22Rv1 (cell line): ENCODE data around the gene DCP1B.

Experiments used
- H3K27ac ChIP-seq: fragments of 450-650 bp; 2 replicates; pipeline ENCODE4 v1.5.1; 2017
- ZFX ChIP-seq: fragments of 450-650 bp; IDR thresholded peaks from 2 replicates; pipeline ENCODE4 v1.6.1; 2017; ENCODE audit warnings: antibody characterized with exemption, borderline replicate concordance
- TF ChIP-seq, protein P1 (sequence below): fragments of 450-650 bp; IDR thresholded peaks from 2 replicates; pipeline ENCODE4 v1.5.1; 2017; ENCODE audit warnings: mild to moderate bottlenecking

Gene DCP1B

DNA sequence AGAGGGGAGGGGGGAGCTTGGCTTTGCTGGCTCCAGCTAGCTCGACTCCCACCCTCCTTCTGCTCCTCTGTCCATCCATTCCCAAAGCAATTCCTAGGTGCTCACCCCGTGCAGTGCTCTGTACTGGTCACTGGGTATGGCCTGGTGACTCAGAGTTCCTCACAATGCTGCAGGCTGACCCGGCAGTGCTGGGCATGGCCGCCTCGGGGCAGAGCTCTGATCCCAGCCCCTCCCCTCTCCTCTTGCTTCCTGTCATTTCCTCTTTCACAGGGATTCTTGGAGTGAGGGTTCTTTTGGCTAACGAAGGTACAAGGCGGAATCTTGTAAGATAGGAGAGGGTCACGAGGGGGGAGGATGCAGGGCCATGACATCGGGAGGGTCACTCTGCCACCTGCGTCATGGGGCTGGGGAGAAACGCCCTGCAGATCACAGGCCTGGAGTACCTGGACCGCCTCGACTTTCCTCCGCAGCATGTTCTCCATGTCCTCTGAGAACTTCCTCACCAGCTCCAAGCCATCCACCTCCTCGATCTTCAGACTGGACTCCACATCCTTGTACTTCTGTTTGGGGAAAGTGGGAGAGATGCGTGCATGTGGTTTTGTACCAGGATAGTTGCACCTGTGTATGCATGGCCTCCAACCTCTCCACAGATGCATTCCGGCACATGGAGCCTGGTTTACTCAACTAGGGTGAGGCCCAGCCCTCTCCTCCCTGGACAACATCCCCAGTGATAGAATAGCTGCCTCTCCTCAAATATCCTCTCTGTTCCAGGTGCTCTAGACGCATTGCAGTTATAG lies 91.5 kb downstream of the DCP1B start:
- no peak for TF ChIP-seq ZFX
- TF ChIP-seq, protein P1, sequence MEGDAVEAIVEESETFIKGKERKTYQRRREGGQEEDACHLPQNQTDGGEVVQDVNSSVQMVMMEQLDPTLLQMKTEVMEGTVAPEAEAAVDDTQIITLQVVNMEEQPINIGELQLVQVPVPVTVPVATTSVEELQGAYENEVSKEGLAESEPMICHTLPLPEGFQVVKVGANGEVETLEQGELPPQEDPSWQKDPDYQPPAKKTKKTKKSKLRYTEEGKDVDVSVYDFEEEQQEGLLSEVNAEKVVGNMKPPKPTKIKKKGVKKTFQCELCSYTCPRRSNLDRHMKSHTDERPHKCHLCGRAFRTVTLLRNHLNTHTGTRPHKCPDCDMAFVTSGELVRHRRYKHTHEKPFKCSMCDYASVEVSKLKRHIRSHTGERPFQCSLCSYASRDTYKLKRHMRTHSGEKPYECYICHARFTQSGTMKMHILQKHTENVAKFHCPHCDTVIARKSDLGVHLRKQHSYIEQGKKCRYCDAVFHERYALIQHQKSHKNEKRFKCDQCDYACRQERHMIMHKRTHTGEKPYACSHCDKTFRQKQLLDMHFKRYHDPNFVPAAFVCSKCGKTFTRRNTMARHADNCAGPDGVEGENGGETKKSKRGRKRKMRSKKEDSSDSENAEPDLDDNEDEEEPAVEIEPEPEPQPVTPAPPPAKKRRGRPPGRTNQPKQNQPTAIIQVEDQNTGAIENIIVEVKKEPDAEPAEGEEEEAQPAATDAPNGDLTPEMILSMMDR: no peak

DNA sequence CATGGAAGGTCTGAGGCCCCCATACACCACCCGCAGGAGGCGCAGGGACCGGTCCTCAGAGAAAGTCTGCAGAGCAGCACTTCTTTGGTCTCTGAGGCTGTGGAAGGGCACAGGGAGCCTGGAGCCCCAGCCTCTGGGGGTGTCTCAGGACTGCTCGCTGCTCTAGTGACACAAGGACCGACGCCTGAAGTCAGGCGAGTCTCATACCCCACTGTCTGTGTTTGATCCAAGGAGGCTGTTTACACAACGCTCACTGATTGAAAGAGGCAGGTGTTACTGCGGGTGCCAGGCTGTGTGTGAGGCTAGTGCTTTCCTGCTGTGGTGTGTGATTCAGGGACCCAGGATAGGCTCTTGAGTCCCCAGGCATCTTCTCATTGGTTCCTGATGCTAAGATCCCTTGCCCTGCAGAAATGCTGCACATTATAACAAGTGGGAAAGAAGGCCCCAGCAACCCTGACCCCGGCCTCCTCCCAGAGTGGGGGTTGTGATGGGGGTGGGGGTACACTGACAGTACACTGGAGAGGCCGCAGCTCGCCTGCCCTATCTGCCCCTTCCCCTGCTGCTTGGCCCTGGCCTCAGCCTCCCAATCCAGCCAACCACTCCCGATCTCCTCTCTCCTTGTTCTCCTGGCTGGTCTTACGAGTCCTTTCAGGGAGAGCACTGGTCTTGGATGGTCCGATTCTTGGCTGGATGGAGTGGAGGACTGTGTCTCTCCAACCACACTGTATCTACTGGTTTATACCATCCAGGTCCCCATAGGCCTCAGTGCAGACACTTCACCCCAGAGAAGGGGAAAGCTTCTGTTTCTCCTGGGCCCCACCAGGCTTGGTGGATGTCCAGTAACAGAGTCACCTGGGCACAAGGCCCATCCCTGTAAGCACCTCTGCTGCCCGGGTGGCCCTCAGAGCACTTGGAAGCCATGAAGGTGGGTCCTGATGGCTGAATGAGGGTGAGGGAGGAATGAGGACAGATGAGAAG lies 92.4 kb downstream of the DCP1B start:
- H3K27ac ChIP-seq: no peak overlapping the region
- TF ChIP-seq, protein P1: no peak
- no peak for TF ChIP-seq ZFX

More for the DNA sequence above, 91.5 kb downstream of the DCP1B start:
- H3K27ac ChIP-seq: no peak overlapping the region

DNA sequence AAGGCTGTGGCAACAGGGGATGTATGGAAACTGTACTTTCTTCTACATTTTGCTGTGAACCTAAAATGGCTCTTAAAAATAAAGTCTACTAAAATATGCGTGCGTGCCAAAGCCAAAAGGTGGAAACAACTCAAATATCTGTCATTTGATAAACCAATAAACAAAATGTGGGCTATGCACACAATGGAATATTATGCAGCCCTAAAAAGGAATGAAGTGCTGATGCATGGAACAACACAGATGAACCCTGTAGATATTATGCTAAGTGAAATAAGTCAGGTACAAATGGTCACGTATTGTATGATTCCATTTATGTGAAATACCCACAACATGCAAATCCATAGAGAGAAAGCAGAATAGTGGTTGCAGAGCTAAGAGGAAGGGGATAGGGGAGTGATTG lies 93.8 kb downstream of the DCP1B start:
- TF ChIP-seq ZFX: no peak
- TF ChIP-seq, protein P1: no peak
- no peak overlapping the region for H3K27ac ChIP-seq

DNA sequence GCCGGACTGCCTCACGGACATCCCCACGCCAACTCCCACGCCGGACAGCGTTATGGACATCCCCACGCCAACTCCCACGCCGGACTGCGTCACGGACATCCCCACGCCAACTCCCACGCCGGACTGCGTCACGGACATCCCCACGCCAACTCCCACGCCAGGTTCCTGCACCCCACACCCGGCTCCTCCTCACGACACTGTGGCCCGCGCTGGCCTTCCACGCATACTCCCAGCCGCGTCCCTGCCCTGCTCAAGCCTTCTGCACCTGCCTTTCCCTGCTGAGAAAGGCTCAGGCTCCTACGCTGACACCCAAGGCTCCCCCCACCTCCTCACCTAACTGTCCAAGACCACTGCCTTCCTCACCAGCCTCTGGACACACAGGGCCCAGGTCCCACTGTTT lies 95.5 kb downstream of the DCP1B start:
- no peak for TF ChIP-seq ZFX
- TF ChIP-seq, protein P1: no peak
- no peak overlapping the region for H3K27ac ChIP-seq

DNA sequence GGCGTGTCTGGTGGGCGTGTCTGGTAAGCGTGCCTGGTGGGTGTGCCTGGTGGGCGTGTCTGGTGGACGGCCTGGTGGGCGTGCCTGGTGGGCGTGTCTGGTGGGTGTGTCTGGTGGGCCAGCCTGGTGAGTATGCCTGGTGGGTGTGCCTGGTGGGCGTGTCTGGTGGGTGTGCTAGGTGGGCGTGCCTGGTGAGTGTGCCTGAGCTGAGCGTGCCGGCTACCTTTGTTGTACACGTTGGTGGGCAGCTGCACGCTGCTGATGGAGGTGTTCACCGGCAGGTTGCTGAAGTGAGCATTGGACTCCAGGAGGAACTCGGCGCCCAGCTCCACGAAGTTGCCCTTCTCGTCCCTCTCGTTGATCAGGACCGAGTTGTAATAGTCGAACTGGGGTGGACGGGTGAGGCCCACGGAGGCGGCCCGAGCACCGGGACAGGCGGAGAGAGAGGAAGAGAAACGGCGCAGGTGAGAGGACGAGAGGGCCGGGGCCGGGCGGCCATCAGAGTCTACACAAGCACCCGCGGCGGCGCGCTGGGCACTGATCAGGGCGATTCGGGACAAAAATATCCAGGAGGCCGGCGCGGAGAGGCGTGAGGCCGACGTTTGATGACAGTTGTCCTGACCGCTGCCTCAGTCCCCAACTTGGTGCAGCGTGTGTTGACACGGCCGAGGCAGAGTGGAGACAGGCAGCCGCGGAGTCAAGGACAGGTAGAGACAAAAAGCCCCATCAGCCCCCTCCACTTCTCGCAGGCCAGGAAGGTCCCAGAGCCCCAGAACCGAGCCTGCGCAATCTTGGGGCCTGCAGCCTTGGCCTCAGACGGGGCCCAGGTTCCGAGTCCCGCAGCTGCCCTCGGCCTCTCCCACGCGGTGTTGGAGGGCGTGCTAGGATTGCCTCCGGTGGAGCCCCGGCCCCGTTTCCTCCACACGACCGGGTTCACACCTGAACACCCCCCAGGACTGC lies 96.3 kb downstream of the DCP1B start:
- TF ChIP-seq, protein P1: no peak
- TF ChIP-seq ZFX: no peak
- no peak overlapping the region for H3K27ac ChIP-seq

DNA sequence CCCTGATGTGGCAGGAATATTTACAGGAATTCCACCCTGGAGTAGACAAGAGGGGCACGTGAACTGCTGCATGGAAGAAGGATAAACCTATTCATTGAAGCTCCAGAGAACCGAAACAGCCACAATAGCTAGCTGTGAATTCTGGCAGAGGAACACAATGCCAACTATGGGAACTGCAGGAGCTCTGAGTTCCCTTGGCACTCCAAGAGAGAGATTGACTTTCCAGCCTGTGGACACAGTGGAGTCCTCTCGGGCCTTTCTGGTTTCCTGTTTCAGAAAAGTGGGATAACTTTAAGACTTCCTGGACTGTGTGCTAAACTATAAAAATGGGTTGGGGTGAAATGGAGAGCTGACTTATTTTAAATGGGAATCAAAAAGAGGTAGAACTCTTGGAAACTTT lies 97.7 kb downstream of the DCP1B start:
- TF ChIP-seq ZFX: no peak
- TF ChIP-seq, protein P1: no peak

More for the DNA sequence above, 97.7 kb downstream of the DCP1B start:
- no peak overlapping the region for H3K27ac ChIP-seq
